22Rv1 (cell line): ENCODE data around the gene HIPK4.

Experiments
- CTCF ChIP-seq: fragments of 450-650 bp; IDR thresholded peaks from 2 replicates; pipeline ENCODE4 v1.5.1; 2017; ENCODE audit warnings: mild to moderate bottlenecking
- ZFX ChIP-seq: fragments of 450-650 bp; IDR thresholded peaks from 2 replicates; pipeline ENCODE4 v1.6.1; 2017; ENCODE audit warnings: antibody characterized with exemption, borderline replicate concordance

- no peak for TF ChIP-seq CTCF
- no peak for TF ChIP-seq ZFX
Observed at GRCh38 chr19:40397568-40397906, 7.6 kb upstream of the HIPK4 start.
